Adrenal gland (tissue), 12 donors: ENCODE results near the gene FRAT2. TPM values are rescaled to one million over a fixed set of nuclear protein-coding genes. Genes with fewer than 3 reads are reported as not detected.

ENCODE experiments used
- DNase-seq, 7 donors: peaks; one replicate each; pipeline ENCODE4 v3.0.0-alpha.2; 2019 to 2020
- H3K27ac ChIP-seq, 5 donors: fragments of 200-600 bp; sonication (generic) in 4 of 5; 1 replicate in 3 of 5; 2 replicates in 2 of 5; pipeline versions ENCODE4 v1.5.1 to v1.8.0; 2016 to 2020; ENCODE audit warnings: mild to moderate bottlenecking in 1 of 5
- H3K27me3 ChIP-seq: fragments of 200-600 bp; 2 replicates; pipeline ENCODE4 v1.8.0; 2021
- H3K36me3 ChIP-seq, 2 donors: fragments of 200-600 bp; replicated peaks in 1 of 2; 1 replicate in 1 of 2; 2 replicates in 1 of 2; pipeline versions ENCODE4 v1.5.1 to v1.8.0; 2018 to 2022
- H3K4me1 ChIP-seq, 2 donors: fragments of 200-600 bp; replicated peaks in 1 of 2; 1 replicate in 1 of 2; 2 replicates in 1 of 2; pipeline versions ENCODE4 v1.5.1 to v1.8.0; 2018 to 2021
- H3K4me3 ChIP-seq, 4 donors: fragments of 200-600 bp; sonication (generic) in 3 of 4; one replicate each; pipeline ENCODE4 v1.5.1; 2016 to 2018
- H3K9me3 ChIP-seq, 3 donors: fragments of 200-600 bp; sonication (generic) in 1 of 3; replicated peaks in 1 of 3; 1 replicate in 2 of 3; 2 replicates in 1 of 3; pipeline versions ENCODE4 v1.5.1 to v1.8.0; 2016 to 2021
- CTCF ChIP-seq, 6 experiments: fragments of 450-650 bp in 4 of 6; fragments of 200-600 bp in 2 of 6; sonication (generic) in 1 of 6; IDR thresholded peaks; 1 replicate in 5 of 6; 2 replicates in 1 of 6; pipeline versions ENCODE4 v1.5.1 to v1.8.0; 2016 to 2021; ENCODE audit warnings: antibody characterized with exemption in 6 of 6, mild to moderate bottlenecking in 2 of 6, moderate library complexity in 1 of 6
- POLR2A ChIP-seq, 2 donors: fragments of 450-650 bp; IDR thresholded peaks; one replicate each; pipeline ENCODE4 v1.6.1; 2017; ENCODE audit warnings: antibody characterized with exemption in 2 of 2, mild to moderate bottlenecking in 2 of 2, moderate library complexity in 1 of 2
- WGBS, 4 donors: extraction: QIAGEN DNeasy Blood & Tissue Kit in 2 of 4; methylation state at CpG; one replicate each; pipeline versions ENCODE4 v1.1.5 to v1.1.7; 2013 to 2017; 5-methylcytosine and 5-hydroxymethylcytosine counted together
- intact Hi-C, 2 donors: fragments of 100-400 bp; cut with DNase I; formaldehyde crosslinking; loops; one replicate each; pipeline versions ENCODE4 v1.14.1 to v1.15.0; 2022 to 2023
- polyA plus RNA-seq, 3 donors: library from polyadenylated mRNA; stranded (reverse); fragments of 200-250 nt in 2 of 3; fragments of 350-450 nt in 1 of 3; fragmentation: Illumina TruSeq in 1 of 3; extraction: RNeasy Lipid Tissue Mini Kit (QIAGEN cat#74804) in 1 of 3; gene quantifications; one replicate each; pipeline ENCODE4 v1.2.3, GENCODE V29; 2013 to 2014
- total RNA-seq, 9 donors: library from RNA; depleted of rRNA in 4 of 9; stranded (reverse); fragments of >200 nt in 4 of 9; fragments of 120-200 nt in 1 of 9; fragmentation: NEBNext Ultra II Directional in 1 of 9; extraction: Animal tissue kit (Norgen Biotek cat#: 25700) in 1 of 9; gene quantifications; one replicate each; pipeline versions ENCODE4 v1.1.0 to v1.2.4, GENCODE V29; 2013 to 2023
- donor health status: healthy with polysubstance abuse.
- donor health status: Bipolar disorder and iron deficiency.
- donor health status: DM: yes; HTN: yes; CAD: no.
- donor health status: DM: no; HTN: no; CAD: no.
- donor health status: DM: no; HTN: no; CAD: no.
- donor health status: DM: yes; HTN: yes; CAD: no.

The FRAT2 gene
- total and polyA plus RNA-seq, 12 donors = 2.8 to 17.9 (median 7.7) TPM

GRCh38 chr10:97307441-97307840 is 27.1 kb downstream of the FRAT2 start:
- Histone ChIP-seq H3K9me3 (no peaks in the 10 kb centered on the region), H3K27me3 (no peaks in the 10 kb centered on the region), H3K4me3 (no peak overlapping the region), H3K27ac (no peak overlapping the region), H3K4me1 (no peaks in the 10 kb centered on the region), H3K36me3 (no peaks in the 10 kb centered on the region)
- no peak for TF ChIP-seq CTCF (IDR thresholded peaks at IDR 0.05)
- no peak for TF ChIP-seq POLR2A (IDR thresholded peaks at IDR 0.05)
- intact Hi-C loops = no loop called here
- no peak for DNase-seq
- WGBS, 4 donors = 39 to 94% (median 89%) methylated on average over 1 of the region's 1 CpG

DNA sequence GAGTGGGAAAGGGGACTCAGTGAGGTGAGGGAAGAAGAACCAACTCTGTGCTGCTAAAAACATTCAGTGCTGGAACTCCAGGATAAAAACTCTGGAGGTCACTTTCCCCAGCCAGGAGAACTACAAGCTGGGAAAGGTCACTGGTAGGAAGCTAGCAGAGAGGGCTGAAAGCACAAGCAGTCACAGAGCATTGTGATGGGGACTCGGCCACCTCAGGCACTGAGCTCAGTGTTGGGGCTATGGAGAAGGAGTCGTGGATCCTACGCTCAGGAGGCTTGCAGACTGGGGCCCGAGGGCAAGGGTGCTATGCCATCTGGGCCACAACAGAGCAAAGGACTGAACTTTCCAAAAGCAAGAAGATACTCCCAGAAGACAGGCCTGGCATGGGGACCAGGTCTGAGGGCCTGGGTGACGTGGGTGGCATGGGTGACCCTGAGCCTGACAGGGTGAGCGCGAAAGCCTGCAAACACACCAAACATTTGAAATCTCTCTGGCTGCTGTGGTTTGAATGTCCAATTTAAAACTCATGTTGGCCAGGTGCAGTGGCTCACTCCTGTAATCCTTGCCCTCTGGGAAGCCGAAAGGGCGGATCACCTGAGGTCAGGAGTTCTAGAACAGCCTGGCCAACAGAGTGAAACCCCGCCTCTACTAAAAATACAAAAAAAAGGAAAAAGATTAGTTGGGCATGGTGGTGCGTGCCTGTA is 32.3 kb downstream of the FRAT2 start:
- H3K27me3 ChIP-seq = no peaks in the 10 kb centered on the region
- no peaks in the 10 kb centered on the region for H3K9me3 ChIP-seq
- 86 to 92% (median 89%) methylated on average over 9 to 11 of the region's 11 CpGs for WGBS, 4 donors
- no peak for DNase-seq
- intact Hi-C loops = no loop called here
- H3K4me3 ChIP-seq = no peak overlapping the region
- H3K27ac ChIP-seq = no peak overlapping the region
- no peaks in the 10 kb centered on the region for H3K36me3 ChIP-seq
- H3K4me1 ChIP-seq = no peaks in the 10 kb centered on the region
- TF ChIP-seq POLR2A (IDR thresholded peaks at IDR 0.05) = no peak
- TF ChIP-seq CTCF (IDR thresholded peaks at IDR 0.05) = no peak

DNA sequence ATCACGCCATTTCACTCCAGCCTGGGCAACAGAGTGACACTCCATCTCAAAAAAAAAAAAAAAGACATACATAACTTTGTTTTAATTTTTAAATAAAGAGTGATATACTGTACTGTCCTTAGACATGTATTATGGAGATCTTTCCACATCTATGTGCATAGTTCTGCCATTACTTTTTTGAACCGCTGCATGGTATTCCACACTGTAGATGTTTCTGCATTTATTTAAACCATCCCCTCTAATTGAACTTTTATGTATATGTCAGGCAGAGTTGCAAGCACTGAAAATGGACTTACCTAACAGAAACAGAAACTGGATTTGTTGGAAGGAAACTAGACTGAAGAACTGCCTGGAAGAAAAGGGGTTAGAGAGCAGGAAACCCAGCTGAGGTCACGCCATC is 33.5 kb downstream of the FRAT2 start:
- no peaks in the 10 kb centered on the region for H3K27me3 ChIP-seq
- TF ChIP-seq POLR2A (IDR thresholded peaks at IDR 0.05) (no peak), CTCF (IDR thresholded peaks at IDR 0.05) (no peak)
- H3K36me3 ChIP-seq = no peaks in the 10 kb centered on the region
- intact Hi-C loops = no loop called here
- 91 to 97% (median 96%) methylated on average over 2 to 3 of the region's 3 CpGs for WGBS, 4 donors
- H3K4me3 ChIP-seq = no peak overlapping the region
- H3K9me3 ChIP-seq = no peaks in the 10 kb centered on the region
- no peaks in the 10 kb centered on the region for H3K4me1 ChIP-seq
- DNase-seq = no peak
- no peak overlapping the region for H3K27ac ChIP-seq

DNA sequence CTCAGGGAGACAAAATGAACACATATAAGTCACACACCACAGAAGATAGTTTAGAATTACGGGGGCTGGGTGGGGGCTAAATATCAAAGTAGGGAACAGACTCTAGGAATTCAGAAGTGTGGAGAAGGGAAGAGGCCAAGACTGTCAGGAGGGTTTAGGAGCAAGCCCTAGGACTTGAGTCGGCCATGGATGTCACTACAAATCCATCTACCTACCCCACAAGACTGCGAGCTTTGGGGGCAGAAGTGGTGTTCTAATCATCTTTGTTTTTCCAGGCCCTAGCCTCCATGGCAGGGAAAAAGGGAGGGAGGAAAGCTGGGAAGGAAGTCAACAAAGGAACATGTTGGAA is 36.3 kb downstream of the FRAT2 start:
- Histone ChIP-seq H3K27me3 (no peaks in the 10 kb centered on the region), H3K36me3 (no peaks in the 10 kb centered on the region), H3K4me3 (no peak overlapping the region), H3K27ac (no peak overlapping the region), H3K9me3 (no peaks in the 10 kb centered on the region), H3K4me1 (no peaks in the 10 kb centered on the region)
- no peak for TF ChIP-seq CTCF (IDR thresholded peaks at IDR 0.05)
- TF ChIP-seq POLR2A (IDR thresholded peaks at IDR 0.05) = no peak
- 70 to 79% (median 76%) methylated on average over 3 of the region's 3 CpGs for WGBS, 4 donors
- DNase-seq = no peak
- intact Hi-C loops = no loop called here
